HG03558 (cell line): ENCODE measurements around the gene EDEM2.
A peak's percentile ranks its signal among the peaks of the same experiment; 100 is the strongest.
"Not testable (repeated sequence)": the region's sequence is repeated elsewhere in the genome, so short reads cannot be mapped to it uniquely, and the experiment has no call there.

Experiments used
- ATAC-seq: cut with Tn5 transposase; IDR thresholded peaks from one replicate; pipeline ENCODE4 v1.9.1; 2021; ENCODE audit warnings: moderate number of reproducible peaks; ENCODE audit not compliant: unreplicated experiment; ENCODE audit errors: extremely low read depth

Gene EDEM2, protein sequence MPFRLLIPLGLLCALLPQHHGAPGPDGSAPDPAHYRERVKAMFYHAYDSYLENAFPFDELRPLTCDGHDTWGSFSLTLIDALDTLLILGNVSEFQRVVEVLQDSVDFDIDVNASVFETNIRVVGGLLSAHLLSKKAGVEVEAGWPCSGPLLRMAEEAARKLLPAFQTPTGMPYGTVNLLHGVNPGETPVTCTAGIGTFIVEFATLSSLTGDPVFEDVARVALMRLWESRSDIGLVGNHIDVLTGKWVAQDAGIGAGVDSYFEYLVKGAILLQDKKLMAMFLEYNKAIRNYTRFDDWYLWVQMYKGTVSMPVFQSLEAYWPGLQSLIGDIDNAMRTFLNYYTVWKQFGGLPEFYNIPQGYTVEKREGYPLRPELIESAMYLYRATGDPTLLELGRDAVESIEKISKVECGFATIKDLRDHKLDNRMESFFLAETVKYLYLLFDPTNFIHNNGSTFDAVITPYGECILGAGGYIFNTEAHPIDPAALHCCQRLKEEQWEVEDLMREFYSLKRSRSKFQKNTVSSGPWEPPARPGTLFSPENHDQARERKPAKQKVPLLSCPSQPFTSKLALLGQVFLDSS

DNA sequence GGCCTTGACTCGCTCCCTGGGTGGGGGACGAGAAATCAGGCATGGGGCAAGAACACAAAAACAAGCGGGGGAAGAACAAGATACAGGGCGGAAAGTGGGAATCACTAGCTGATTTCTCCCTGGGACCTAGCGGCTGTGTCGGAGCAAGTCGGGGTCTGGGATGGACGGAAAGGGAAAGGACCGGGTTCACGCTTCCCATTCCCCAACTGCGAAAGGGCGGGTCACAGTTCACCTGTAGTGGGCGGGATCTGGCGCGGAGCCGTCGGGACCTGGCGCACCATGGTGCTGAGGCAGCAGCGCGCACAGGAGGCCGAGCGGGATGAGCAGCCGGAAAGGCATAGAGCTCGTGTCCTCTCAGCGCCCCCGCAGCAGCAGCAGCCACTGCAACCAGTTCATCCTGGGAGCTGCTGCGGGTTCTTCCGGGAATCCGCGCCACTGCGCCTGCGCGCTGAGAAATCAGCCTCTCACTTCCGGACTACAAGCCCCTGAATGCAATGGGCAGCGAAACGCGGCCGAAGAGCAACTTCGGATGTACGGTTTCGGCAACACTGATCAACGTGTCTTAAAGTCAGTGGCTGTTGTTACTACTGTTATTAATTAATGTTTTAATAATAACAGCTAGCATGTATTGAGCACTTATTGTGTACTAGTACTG is at the start of gene EDEM2:
EDEM2 (minus strand) TSS at position 417 of the 655 bp plus-strand sequence; CDS start at position 339, 78 bp downstream.
- ATAC-seq = peak; percentile 62

DNA sequence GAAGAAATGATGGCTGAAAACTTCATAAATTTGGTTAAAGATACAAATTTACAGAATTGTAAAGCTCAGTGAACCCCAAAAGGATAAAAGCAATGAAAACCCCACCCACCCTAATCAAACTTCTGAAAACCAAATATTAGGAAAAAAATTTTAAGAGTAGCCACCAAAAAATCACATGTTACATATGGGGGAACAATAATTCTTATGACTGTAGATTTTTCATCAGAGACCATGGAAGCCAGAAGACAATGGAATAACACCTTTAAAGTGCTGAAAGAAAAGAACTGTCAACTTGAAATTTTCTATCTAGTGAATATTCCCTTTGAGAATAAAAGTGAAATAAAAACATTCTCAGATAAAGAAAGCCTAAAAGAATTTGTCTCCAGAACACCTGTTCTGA is 49.2 kb upstream of the EDEM2 start:
- no peak for ATAC-seq

DNA sequence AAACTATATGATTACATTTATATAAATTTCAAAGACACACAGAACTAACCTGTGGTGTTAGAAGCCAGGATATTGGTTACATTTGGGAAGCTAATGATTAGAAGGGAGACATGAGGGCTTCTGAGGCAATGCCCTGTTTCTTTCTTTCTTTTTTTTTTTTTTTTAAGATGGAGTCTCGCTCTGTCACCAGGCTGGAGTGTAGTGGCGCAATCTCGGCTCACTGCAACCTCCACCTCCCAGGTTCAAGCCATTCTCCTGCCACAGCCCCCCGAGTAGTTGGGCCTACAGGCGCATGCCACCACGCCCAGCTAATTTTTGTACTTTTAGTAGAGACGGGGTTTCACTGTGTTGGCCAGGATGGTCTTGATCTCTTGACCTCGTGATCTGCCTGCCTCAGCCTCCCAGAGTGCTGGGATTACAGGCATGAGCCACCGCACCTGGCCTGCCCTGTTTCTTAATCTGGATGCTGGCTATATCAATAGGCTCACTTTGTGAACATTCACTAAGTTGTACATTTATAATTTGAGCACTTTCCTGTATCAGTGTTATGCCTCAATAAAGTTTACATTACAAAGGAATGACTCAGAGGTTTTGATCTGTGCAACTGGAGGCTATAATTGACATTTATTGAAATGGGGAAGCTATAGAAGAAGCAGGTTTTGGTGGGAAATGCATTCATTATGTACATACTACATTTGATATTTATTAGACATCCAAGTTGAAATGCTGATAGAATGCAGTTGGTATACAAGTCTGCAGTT is 46.1 kb upstream of the EDEM2 start:
- not testable (repeated sequence) for ATAC-seq

DNA sequence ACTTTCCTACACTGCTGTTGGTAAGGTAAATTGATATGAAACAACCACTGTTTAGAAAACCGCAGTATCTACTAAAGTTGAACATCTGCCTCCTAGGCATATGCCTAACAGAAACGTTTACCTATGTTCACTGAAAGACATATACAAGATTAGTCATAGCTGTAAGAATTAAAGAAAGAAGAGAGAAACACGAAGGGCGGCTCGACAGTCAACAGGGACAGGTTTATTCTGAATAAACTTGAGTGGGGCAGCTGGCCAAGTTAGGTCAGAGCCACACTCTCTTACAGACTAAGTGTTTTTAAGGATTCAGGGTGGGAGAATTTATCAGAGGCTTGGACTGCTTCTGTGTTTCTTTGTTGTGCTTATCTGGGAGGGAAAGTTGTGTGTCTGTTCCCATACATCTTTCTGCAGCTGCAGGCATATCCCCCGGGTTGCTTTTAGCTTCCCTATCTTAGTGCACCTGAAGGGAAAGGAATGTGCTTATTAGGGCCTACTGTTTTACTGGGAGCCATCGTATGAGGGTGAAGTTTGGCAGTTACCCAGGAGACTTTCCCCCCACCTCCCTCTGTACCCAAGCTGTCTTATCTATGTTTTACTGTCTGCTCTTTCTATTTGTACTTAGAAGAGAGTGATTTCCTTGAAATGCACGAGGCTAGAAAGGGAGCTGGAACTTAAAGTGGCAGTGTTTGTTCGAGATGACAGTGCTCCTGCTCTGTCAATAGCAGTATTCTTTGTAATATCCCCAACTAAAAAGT is 45.2 kb upstream of the EDEM2 start:
- ATAC-seq = no peak

DNA sequence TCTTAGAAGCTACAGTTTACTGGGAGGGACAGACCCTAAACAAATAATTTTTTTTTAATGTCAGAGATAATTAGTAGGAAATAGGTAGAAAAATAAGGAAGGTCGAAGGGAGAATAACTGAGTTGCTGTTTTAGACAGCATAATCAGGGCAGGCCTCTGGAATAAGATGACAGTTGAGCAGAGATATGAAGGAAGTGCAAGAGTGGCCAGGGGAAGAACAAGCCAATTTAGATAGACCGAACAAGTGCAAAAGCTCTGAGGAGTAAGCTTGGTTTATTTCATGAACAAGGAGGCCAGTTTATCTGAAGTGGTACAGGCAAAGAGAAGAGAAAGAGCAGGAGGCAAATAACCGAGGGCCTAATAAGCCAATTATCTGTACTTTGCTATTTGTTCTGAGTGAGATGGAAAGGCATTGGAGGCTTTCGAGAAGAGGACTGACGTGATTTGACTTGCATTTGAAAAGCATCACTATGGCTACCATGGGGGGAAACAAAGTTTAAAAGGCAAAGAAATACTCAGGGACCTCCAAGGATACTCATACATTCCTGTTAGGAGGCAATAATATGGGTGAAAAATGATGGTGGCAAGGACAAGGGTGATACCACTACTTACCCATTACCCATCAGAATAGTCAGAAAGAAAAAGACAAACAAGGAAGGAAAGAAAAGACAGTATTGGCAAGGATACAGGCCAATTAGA is 44.4 kb upstream of the EDEM2 start:
- no peak for ATAC-seq

DNA sequence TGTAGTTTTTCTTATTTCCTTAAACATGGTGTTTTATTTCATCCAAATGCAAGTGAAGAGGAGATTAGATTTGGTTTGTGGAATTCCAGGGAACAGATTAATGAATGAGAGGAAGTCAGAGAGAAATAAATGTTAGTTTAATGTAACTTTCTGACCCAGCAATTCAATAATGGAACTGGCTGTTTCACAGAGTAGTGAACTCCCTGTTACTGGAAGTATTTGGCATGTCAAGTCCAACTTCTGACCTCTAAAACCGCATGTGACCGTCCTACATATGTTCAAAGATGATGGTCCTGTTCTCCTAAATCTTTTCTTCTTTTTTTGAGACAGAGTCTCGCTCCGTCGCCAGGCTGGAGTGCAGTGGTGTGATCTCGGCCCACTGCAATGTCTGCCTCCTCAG is 43.4 kb upstream of the EDEM2 start:
- no peak for ATAC-seq

DNA sequence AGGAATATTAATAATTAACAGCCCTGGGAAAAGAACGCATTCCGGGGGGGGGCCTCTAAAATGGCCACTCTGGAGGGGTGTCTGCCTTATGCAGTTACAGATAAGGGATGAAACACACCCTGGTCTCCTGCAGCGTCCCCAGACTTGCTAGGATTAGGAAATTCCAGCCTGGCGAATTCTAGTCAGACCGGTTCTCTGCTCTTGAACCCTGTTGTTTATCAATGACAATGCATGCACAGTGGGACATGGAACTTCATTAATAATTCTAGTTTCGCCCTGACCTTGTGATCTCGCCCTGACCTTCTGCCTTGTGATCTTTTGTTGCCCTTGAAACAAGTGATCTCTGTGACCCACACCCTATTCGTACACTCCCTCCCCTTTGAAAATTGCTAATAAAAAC is 42.1 kb upstream of the EDEM2 start:
- not testable (repeated sequence) for ATAC-seq

DNA sequence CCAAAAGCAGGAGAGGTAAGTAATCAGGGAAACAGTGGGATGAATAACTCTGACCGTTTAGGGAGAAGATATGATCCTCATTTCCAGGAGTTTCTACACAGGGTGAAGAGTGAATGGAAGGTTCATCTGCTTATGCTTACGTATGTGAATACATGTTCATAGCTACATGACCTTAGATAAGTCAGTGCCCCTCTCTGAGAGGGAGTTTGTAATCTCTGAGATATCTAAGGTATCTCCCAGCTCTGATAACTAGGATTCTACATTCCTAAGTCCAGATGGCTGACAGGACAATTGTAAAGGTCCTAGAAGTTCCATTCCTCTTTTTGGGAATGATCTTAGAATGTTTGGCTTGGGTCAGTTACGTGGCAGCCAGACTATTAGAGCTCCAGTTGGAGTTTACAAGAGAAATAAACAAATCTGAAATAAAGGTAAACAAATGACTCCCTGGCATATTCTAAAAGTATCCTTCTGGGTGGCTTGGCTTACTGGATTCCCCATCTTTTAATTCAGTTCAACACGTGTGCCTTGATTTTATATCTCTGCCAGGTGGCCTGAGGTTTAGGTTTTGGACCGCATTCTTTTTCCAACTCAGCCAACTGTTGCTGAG is 40.6 kb upstream of the EDEM2 start:
- ATAC-seq = no peak

DNA sequence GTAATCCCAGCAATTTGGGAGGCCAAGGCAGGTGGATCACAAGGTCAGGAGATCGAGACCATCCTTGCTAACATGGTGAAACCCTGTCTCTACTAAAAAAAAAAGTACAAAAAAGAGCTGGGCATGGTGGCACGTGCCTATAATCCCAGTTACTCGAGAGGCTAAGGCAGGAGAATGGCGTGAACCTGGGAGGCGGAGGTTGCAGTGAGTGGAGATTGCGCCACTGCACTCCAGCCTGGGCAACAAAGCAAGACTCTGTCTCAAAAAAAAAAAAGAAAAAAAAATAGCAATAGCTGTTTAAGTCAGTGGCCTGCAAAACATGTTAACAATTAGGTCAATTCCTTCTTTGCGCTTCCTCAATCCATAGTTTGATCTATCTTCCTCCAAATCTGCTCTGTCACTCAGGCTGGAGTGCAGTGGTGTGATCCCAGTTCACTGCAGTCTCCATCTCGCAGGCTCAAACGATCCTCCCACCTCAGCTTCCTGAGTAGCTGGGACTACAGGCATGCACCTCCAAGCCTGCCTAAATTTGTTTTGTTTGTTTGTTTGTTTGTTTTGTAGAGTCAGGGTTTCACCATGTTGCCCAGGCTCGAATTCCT is 39.7 kb upstream of the EDEM2 start:
- not testable (repeated sequence) for ATAC-seq

DNA sequence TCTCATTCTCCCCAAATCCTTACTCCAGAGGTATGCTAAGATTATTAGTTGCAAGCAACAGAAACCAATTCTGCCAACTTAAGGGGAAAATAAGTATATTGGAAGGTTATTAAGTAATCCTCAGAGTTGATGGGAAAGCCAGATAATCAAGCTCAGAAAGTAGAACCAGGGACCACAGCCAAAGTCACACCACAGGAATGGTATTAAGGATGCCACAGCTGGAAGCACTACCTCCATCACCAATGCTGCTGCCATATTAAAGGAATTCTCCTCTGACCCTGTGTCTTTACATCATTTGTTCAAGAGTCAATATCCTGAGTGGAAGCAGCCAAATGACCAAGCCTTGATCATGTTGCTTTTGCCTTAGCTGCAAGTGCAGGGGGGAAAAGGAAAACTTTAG is 34.6 kb upstream of the EDEM2 start:
- no peak for ATAC-seq

DNA sequence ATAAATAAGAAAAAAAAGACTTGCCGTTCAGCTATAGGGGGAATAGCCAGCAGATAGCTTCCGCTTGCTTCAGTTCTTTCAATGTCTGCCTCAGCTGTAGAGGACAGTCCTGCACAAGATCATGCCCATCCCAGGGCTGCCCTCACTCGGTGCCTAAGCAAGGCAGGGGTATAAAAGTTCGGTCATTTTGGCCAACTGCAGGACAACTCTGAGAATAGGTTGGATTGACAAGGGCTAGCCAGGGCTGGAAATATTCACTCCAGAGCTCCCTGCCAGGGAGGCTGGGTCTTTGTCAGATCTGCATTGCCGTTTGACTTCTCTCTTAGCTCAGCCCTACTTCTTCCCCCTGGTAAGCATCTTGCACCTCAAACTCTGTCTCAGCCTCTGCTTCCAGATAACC is 33.1 kb upstream of the EDEM2 start:
- no peak for ATAC-seq

DNA sequence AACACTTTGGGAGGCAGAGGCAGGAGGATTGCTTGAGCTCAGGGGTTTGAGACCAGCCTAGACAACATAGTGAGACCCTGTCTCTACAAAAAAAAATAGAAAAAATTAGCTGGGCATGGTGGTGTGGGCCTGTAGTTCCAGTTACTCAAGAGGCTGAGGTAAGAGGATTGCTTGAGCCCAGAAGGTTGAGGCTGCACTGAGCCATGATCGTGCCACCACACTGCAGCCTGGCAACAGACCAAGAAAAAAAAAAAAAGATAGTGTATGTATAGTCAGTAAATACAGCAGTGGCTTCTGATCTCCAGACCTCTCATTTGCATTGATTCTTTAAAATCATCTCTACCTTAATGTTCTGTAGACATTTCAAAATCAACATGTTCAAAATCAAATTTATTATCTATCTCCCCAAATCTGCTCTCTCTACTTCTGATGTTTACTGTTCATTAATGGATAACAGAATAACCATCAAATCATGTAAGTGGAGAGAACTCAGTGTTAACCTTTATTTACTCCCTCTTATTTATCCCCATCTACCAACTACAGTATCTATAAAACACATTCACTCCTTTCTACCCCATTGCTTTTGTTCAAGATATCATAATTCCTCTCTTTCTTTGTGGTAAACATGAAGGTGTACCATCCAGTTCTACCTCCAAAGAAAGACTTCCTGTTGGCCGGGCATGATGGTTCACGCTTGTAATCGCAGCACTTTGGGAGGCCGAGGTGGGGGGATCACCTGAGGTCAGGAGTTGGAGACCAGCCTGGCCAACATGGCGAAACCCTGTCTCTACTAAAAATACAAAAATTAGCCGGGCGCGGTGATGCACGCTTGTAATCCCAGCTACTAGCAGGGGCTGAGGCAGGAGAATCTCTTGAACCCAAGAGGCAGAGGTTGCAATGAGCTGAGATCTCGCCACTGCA is 32.4 kb upstream of the EDEM2 start:
- no peak for ATAC-seq

DNA sequence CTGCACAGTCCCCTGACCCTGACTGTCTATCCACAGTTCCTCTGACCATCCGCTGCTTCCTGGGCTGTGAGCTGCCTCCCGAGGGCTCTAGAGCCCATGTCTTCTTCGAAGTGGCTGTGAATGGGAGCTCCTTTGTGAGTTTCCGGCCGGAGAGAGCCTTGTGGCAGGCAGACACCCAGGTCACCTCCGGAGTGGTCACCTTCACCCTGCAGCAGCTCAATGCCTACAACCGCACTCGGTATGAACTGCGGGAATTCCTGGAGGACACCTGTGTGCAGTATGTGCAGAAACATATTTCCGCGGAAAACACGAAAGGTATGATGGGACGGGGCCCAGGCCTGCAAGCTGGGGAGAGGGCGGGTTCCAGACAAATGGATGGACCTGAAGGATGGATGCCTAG is 29.0 kb upstream of the EDEM2 start:
- no peak for ATAC-seq

DNA sequence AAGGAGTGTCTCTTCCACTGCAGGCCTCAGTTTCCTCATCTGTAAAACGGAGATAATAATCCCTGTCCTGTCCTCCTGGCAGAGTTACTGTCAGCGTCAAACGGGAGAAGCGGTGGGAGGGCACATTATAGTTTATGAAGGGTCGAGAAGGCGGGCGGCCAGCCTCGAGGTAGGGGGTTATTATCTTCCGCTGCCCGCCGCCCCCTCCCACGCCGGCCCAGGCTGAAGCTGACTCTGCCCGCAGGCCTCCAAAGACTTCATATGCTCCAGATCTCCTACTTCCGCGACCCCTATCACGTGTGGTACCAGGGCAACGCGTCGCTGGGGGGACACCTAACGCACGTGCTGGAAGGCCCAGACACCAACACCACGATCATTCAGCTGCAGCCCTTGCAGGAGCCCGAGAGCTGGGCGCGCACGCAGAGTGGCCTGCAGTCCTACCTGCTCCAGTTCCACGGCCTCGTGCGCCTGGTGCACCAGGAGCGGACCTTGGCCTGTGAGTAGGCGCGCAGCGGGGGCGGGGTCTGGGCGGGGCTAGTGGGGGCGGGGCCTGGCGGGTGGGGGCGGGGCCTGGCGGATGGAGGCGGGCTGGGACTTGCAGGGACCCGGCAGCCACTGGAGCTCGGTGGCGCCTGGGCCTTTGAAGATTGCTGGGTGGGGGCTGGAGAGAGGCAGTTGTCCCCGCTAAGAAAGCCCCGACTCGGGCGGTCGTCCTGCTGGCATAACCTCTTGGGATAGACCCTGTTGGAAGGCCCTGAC is 27.5 kb upstream of the EDEM2 start:
- ATAC-seq = no peak

DNA sequence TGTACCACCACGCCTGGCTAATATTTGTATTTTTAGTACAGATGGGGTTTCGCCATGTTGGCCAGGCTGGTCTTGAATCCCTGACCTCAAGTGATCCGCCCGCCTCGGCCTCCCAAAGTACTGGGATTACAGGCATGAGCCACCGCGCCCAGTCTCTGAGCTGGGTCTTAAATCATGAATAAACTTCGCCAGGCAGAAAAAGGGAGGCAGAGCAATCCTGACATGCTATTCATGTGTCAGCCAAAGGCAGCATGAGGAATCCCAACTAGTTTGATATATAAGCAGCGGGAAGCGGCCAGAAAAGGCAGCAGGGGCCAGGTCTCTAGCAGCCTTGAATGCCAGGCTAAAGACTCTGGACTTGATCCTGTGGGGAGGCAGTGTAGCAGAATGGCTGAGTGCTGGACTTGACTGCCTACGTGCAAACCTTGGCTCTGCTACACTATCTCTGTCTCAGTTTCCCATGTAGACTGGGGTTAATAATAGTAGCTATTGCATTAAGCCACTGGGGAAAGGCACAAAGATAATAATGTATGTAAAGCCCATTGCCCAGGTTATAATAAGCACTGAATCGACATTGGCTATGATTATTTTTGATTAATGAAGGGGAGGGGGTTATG is 26.5 kb upstream of the EDEM2 start:
- no peak for ATAC-seq

DNA sequence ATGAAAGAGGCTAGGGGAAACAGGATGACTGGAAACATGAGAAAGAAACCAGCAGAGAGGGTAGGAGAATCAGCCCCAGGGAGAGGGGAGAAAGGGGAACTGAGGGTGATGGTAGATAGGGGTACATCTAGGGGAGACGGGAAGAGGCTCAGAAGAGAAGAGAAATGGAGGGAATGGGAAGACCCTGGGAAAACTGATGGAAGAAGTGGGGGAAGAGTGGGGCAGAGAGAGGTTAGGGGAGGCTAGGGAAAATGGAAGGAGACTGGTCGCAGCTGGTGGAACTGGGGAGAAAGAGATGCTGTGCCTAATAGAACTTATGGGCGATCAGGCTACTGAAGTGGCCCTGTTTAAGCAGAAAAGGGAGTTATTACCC is 25.3 kb upstream of the EDEM2 start:
- ATAC-seq = no peak
